Measurements from ENCODE around the gene DPYSL3. TPM values are rescaled to one million over a fixed set of nuclear protein-coding genes. Genes with fewer than 3 reads are reported as not detected.

Gene DPYSL3
- total RNA-seq, 1 experiment from 2014 or later = 24.8 TPM

- H3K4me1 ChIP-seq (ENCODE audit: insufficient read depth, low read length, poor library complexity, severe bottlenecking) = no peaks in the 10 kb centered on the region
- no TSS peak for BruUV-seq (replicated peaks)
- intact Hi-C loops (cut with micrococcal nuclease; ENCODE audit: unreplicated experiment) = loop anchor here (2.0 to 5.0 kb wide), 2 partner anchors 95 to 358 kb away; no protein-coding TSS in a partner anchor
- no peaks in the 10 kb centered on the region for H3K27me3 ChIP-seq (replicated peaks; ENCODE audit: insufficient read depth, low read depth, low read length, poor library complexity)
- no peak overlapping the region for H3K27ac ChIP-seq (ENCODE audit: low read depth, low read length, poor library complexity, severe bottlenecking)
- no peak overlapping the region for H3K4me3 ChIP-seq (ENCODE audit: low read depth, low read length, poor library complexity, severe bottlenecking)
- no peaks in the 10 kb centered on the region for H3K9me3 ChIP-seq (ENCODE audit: low read depth, low read length, poor library complexity, severe bottlenecking)
- no peaks in the 10 kb centered on the region for H3K36me3 ChIP-seq (ENCODE audit: insufficient read depth, low read length, poor library complexity, severe bottlenecking)
- peak; percentile 69 for DNase-seq (ENCODE audit: low spot score)
- TF ChIP-seq EZH2 (IDR thresholded peaks at IDR 0.05; ENCODE audit: borderline replicate concordance, low read depth, low read length, poor library complexity, severe bottlenecking) = no peak
- peak; percentile 77 for TF ChIP-seq CTCF (conservative IDR thresholded peaks at IDR 0.05; ENCODE audit: low read depth, low read length)
- ChIA-PET POLR2A (ENCODE audit: low non-redundant PET) (no interaction called here), CTCF (interaction anchor here (0.6 to 1.7 kb wide), 4 partner anchors 94 to 359 kb away, joined by 3 to 11 read pairs (median 6); no protein-coding TSS in a partner anchor)
Measured at GRCh38 chr5:147464211-147464610, 45.7 kb downstream of the DPYSL3 start.

- no peaks in the 10 kb centered on the region for H3K27me3 ChIP-seq (replicated peaks; ENCODE audit: insufficient read depth, low read depth, low read length, poor library complexity)
- no peaks in the 10 kb centered on the region for H3K9me3 ChIP-seq (ENCODE audit: low read depth, low read length, poor library complexity, severe bottlenecking)
- ChIA-PET POLR2A (ENCODE audit: low non-redundant PET) (no interaction called here), CTCF (no interaction called here)
- TF ChIP-seq EZH2 (IDR thresholded peaks at IDR 0.05; ENCODE audit: borderline replicate concordance, low read depth, low read length, poor library complexity, severe bottlenecking) (no peak), CTCF (conservative IDR thresholded peaks at IDR 0.05; ENCODE audit: low read depth, low read length) (no peak)
- H3K4me3 ChIP-seq (ENCODE audit: low read depth, low read length, poor library complexity, severe bottlenecking) = no peak overlapping the region
- intact Hi-C loops (cut with micrococcal nuclease; ENCODE audit: unreplicated experiment) = loop anchor here (5.0 kb wide), 1 partner anchor 360 kb away; no protein-coding TSS in a partner anchor
- H3K4me1 ChIP-seq (ENCODE audit: insufficient read depth, low read length, poor library complexity, severe bottlenecking) = no peaks in the 10 kb centered on the region
- H3K27ac ChIP-seq (ENCODE audit: low read depth, low read length, poor library complexity, severe bottlenecking) = no peak overlapping the region
- DNase-seq (ENCODE audit: low spot score) = no peak
- no TSS peak for BruUV-seq (replicated peaks)
- no peaks in the 10 kb centered on the region for H3K36me3 ChIP-seq (ENCODE audit: insufficient read depth, low read length, poor library complexity, severe bottlenecking)
Measured at GRCh38 chr5:147461915-147462314, 48.0 kb downstream of the DPYSL3 start.

GRCh38 chr5:147460380-147460779 is 49.5 kb downstream of the DPYSL3 start:
- POLR2A ChIA-PET (ENCODE audit: low non-redundant PET) = no interaction called here
- TF ChIP-seq EZH2 (IDR thresholded peaks at IDR 0.05; ENCODE audit: borderline replicate concordance, low read depth, low read length, poor library complexity, severe bottlenecking) = no peak
- TF ChIP-seq CTCF (conservative IDR thresholded peaks at IDR 0.05; ENCODE audit: low read depth, low read length) = no peak
- Histone ChIP-seq H3K36me3 (ENCODE audit: insufficient read depth, low read length, poor library complexity, severe bottlenecking) (no peaks in the 10 kb centered on the region), H3K27me3 (replicated peaks; ENCODE audit: insufficient read depth, low read depth, low read length, poor library complexity) (no peaks in the 10 kb centered on the region), H3K4me1 (ENCODE audit: insufficient read depth, low read length, poor library complexity, severe bottlenecking) (peaks cover 7% of the 10 kb centered on the region), H3K27ac (ENCODE audit: low read depth, low read length, poor library complexity, severe bottlenecking) (no peak overlapping the region), H3K9me3 (ENCODE audit: low read depth, low read length, poor library complexity, severe bottlenecking) (no peaks in the 10 kb centered on the region), H3K4me3 (ENCODE audit: low read depth, low read length, poor library complexity, severe bottlenecking) (no peak overlapping the region)
- BruUV-seq (replicated peaks) = no TSS peak
- intact Hi-C loops (cut with micrococcal nuclease; ENCODE audit: unreplicated experiment) = loop anchor here (5.0 kb wide), 1 partner anchor 362 kb away; no protein-coding TSS in a partner anchor
- CTCF ChIA-PET = interaction anchor here (1.3 kb wide), 1 partner anchor 118 kb away, joined by 4 read pairs; no protein-coding TSS in a partner anchor
- DNase-seq (ENCODE audit: low spot score) = no peak
